ENCODE results near the gene EP400.
"Not testable (repeated sequence)": the region's sequence is repeated elsewhere in the genome, so short reads cannot be mapped to it uniquely, and the experiment has no call there.

Gene EP400

DNA sequence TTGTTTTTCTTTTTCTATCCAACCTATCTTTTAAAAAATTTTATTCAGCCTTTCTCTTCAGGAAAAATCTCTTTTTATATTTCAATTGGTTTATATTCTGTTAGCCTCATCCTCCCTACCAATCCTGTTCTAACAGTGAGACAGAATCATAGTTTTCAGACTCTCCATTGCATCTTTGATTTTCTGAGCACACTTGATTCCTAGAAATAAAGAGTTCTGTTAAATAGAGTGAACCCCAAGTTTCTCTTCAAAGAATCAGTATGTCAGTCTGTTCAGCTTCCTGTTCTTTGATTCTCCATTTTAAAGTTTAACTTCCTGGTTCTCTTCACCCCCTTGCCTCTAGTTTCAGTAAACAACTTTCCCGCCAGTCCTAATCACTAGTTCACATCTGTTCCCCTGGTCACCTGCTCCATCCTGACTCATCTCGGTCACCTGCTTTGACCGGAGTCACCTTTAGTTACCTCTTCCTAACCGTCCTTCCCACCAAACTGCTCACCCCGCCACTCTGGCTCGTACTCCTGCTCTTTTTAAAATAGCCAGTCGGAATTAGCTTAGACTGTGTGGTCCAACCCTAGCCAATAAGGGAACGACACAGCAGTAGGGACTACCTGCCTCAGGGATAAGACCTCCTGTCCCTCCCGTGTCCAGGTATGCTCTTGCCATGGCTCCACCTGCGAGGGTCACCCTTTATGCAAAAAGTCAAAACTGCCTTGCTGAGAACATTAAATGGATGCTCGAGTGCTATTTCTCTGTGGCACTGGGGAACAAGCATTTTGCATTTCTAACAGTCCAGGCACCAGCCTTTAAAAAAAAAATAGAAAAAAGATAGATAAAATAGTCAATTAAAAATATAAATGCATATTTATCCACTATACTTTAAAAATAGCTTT, 146.0 kb downstream of the EP400 start:
- DNase-seq: no peak

DNA sequence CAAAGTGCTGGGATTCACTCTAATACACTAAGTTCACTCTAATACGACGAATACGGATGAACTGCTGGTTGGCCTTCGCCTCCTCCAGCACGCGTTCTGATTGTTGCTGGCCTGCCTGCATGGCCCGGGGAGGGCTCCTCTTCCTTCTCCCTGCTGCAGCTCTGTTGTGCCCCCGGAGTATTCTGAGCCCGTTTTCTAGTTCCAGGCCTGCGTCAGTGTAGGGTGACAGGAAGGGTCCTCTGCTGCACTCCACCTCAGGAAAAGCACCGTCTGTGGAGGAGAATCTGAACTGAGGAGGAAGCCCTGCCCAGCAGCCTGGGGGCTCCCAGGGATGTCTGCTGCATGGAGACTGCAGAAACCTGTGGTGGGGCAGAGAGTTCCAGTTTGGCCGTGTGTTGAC, 150.0 kb downstream of the EP400 start:
- DNase-seq: no peak

DNA sequence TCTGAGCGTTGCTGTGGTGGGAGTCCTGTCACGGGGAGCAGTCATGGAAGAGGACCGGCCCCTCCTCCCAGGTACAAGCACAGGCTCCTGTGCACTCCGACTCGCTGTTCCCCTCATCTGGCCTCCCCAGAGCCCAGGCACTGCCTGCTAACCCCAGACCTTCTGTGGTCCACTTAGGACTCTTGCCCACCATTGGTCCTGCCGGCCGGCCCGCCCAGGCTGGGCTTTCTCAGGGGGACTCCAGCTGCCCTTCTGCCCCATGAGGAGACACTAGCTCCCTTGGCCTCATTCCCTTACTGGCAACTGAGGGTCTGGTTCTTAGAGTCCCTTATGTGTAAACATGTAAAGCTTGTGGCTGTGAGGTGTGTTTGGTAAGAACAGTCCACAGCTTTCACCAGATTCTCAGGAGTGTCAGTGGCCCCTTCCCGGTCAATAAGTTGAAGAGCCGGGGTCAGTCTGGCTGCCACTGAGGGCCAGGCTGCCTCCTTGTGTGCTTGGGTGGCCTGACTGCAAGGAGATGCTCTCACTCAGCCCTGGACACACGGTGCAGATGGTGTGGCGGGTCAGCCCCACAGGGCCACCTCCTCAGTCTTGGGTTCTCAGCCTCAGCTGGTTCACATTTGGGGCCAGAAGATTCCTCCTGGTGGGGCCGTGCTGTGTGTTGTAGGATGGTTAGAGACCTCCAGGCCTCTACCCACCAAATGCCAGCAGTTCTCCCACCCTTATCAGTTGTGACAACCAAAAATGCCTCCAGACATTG, 150.7 kb downstream of the EP400 start:
- no peak for DNase-seq

DNA sequence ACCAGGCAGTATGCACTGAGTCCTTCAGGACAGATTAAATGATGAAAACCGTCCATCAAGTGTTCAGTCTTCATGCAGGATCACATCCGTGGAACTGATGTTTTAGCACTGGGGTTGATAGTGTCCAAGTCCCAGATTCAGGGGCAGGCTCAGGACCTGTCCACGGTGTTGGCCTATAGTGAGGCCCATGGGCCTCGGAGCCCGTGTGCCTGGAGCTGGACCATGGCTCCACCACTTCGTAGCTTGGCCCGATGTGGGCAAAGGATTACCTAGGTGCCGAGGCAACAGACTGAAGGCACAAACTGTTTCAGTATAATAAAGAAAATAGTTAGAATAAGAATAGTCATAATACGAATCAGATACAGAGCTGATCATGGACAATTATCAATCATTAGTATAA, 152.6 kb downstream of the EP400 start:
- no peak for DNase-seq

DNA sequence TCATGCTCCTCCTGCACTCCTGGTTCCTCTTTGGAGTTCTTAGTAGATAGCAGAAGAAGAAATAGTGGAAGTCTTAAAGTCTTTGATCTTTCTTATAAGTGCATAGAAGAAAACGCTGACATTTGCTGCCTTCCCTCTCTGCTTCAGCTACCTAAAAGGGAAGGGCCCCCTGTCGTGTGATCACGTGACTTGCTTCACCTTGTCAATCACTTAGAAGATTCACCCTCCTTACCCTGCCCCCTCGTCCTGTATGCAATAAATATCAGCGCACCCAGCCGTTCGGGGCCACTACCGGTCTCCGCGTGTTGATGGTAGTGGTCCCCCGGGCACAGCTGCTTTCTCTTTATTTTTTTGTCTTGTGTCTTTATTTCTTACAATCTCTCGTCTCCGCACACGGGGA, 153.3 kb downstream of the EP400 start:
- not testable (repeated sequence) for DNase-seq

DNA sequence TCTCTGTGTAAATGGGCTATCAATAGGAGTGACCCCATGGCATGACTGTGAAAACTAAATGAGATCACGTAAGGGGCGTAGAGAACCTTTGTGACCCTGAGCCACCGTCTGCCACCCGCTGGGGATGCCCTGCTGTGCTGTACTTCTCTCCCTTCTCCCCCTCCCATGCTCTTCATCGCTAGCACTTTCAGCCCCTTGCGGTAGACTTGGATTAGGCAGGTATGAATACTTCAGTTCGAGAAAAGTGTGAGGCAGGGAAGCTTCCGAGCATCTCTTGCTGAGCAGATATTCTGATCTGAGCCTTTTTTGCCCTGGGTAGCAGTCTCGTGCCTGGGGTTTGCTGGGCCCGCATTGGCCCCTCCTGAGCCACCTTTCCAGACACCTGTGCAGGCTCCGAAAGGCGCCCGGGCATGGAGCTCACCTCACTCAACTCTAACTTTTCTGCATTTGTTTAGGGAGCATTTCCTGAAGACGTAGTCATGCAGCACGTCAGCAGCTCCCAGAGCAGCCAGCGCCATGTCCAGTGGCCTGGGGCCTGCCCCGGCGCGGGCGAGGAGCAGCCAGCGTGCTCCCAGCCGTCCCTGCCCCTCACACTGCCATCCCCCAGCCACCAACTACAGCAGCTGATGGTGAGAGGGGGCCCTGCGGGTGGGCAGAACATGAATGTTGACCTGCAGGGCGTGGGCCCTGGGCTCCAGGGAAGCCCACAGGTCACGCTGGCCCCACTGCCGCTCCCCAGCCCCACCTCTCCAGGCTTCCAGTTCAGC, 154.0 kb downstream of the EP400 start:
- no peak for DNase-seq

DNA sequence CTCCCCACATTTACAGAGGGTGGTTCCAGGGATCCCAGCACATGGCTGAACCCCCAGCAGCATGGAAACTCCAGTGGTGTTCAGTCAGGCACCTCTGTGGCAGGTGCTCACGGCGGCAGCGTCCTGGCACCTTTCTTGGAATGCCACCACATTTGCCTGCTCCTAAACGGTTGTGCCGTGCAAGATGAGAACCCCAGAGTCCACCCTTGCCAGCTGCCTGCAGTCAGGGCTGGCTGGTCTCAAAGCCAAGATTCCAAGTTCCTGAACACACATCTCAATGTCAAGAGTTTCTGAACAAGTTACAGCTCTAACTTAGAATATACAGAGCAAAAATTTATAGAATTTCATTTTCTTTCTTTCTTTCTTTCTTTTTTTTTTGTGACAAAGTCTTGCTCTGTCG, 155.7 kb downstream of the EP400 start:
- no peak for DNase-seq

DNA sequence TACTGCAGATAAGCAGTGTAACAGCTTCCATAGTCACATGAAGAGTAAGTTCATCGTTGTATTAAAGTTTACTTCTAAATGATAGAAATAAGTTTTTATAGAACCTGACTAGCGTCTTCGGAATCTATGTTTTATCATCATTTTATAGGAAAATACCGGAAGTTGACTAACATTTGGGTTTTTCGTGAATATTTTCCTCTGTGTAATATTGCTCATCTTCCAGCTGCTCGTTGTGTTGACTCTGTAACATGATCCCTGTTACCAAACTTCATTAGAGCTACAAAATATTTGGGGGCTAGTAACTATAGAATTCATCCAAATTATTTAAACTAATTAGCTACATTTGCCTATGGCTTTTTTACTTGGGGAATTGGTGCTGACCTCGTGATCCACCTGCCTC, 157.2 kb downstream of the EP400 start:
- no peak for DNase-seq

DNA sequence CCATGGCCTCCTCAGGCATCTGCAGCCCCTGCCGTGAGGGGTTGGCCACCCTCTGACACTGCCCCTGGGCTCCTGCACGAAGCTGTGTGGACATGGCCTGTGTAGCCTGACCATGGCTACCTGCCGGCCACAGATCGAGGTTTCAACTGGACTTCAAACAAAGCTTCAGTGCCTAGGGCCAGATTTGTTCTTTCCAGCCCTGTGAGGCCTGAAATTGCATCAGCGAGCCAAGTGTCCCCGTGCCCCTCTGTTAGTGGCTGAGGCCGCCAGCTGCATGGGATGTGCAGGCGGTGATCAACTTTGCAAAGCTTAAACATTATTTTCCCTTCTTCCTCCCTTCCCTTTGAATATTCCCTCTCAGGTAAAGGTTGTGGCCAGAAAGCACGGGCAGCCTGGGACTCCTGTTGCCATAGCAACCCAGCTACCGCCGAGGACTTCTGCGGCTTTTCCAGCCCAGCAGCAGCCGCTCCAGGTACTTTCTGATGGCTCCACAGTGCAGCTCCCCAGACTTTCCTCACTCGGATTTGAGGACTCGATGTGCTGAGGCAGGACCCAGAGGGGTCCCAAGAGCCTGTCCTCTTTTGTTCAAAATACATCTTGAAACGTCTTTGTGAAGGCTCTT, 158.6 kb downstream of the EP400 start:
- no peak for DNase-seq

DNA sequence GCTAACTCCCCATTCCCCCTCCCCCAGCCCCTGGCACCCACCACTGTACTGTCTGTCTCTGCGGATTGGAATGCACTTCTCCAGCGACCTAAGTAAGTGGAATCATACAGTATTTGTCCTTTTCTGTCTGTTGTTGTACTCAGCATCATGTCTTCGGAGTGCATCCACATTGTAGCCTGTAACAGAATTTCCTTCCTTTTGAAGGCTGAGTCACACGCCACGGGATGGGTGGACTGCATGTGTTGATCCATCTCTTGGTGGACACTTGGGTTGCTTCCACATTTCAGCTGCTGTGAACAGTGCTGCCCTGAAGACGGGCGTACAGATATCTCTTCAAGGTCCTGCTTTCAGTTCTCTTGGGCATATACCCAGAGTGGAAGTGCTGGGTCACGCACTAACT, 160.0 kb downstream of the EP400 start:
- DNase-seq: no peak

DNA sequence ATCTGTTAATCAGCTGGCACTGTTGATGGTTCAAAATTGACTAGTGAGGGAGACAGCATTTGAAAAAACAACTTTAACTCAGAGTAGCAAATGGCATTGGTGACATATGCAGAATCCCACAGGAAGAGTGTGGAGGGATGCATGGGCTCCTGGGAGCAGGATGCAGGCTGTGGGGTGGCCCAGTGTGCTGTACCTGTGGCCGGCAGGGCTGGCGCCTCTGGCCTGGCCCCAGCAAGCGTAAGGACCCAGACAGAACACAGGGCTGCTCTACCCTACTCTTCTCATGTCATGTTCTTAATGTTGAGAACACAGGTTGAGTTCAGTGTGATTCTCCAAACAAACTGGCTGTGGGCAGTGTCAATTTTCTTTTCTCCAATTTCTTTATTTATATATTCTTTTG, 160.9 kb downstream of the EP400 start:
- no peak for DNase-seq

DNA sequence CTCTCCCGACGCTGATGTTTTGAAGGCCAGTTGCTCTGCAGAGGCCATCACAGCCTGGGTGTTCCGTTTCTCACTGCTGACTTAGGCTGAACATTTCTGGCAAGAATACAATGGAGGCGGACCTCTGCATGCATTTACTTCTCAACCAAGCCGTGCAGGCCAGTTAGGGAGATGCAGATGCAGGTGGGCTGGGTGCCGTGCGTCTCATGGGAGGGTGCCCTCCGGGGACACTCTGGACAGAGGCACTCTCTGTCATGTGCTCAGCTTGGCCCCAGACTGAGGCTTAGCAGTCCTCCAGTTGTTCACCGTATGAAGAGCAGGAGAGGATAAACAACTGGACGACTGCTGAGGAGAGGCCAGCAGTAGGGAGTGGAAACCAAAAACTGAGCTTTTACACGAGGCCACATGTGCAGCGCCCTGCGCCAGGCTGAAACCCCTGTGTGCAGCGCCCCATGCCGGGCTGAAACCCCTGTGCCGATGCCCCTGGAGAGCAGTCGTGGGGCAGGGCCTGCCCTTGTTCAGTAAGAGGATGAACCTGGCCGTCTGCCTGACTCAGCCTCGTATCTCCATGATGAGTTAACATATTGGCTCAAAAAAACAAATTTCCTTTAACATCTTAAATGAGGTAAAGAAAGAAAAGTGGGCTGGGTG, 162.0 kb downstream of the EP400 start:
- DNase-seq: no peak

DNA sequence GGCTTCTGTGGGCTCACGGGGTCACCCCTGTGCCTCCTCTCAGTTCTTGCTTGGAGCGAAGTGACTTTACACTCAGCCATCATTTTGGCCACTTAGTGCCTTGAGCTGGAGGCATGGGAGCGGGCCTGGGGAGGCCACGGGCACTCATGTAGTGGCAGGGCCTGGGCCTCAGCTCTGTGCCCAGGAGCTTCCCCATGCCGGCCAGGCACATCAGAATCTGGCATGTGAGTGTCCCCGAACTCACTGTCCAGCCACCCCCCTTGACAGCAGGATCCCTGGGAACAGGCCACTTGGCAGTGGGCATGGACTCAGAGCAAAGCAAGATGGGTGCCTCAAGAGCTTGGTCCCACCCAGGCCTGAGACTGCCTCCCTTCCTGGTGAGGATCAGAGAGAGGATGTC, 164.9 kb downstream of the EP400 start:
- DNase-seq: no peak

DNA sequence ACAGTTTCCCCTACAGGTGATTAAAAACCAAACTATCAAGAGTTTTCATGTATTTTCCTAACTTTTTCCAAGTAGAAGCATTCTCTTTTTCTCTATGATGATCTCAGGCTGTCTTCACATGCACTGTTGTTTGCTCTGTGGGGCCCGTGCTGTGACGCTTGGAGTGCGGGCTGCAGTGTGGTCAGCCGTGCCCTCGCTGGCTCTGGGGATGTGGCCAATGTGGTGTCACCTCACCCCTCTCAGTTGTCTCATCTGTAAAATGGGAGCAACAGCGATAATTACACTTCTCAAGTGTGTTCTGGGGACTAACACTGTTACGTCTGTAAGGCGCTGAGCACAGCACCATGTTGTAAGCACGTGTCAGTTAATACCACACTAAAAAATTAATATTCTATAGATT, 165.8 kb downstream of the EP400 start:
- DNase-seq: no peak

DNA sequence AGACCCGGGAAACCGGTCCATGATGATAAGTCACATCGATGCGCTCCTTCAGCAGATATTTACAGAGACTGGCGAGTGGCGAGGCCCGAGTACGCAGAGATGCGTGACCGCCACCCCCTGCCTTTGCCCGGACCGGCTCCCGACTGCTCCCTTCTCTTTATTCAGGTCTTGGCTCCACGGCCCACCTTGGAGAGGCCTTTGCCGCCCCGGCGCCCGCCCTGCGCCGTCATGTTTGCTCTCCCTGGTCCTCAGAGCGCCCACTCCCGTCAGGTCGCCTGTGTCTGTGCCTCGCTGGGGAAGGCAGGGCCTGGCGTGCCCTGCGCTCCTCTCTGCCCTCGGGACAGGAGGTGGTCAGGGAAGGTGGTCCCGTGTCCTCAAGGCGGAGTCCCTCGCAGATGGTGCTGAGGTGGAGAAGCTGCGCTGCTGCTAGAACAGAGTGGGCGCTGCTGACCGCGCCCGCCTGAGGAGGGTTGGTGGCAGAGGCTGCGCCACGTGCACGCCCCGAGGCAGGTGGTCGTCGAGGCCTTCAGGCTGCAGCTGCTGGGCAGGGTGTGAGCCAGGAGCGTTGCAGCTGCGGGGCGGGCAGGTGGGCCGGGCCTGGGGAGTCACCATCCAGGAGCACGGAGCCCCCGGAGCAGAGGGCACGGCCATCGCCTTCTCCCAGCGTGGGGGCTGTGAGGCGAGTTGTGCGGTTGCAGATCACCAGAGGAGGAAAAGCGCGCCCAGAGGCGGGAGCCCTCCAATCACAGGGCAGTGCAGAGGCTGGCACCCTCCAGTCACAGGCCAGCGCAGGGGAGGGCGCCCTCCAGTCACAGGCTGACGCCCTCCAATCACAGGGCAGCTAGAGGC, 167.2 kb downstream of the EP400 start:
- DNase-seq: no peak

DNA sequence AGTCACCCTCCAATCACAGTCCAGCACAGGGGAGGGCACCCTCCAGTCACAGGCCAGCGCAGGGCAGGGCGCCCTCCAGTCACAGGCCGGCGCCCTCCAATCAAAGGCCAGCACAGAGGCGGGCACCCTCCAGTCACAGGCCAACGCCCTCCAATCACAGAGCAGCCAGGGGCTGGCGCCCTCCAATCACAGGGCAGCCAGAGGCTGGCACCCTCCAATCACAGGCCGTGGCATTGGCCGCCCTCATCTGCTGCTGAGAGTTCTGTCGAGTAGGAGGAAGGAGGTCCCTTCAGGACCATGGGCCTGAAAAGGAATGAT, 167.8 kb downstream of the EP400 start:
- DNase-seq: no peak

DNA sequence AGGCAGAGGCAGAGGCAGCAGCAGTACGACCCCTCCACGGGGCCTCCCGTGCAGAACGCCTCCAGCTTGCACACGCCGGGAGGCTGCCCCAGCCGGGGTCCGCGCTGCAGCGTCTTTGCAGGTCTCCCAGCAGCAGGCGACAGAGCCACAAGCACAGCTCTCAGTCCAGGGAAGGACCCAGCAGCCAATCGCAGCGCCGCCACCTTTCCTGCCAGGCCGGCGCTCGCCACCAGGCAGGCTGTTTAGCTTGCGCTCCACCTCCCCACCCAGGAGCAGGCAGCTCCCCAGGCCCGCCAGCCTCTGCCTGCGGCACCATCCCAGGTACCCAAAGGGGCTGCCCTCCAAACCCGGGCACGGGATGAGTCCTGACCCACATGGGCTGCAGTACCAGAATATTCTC, 169.1 kb downstream of the EP400 start:
- no peak for DNase-seq

DNA sequence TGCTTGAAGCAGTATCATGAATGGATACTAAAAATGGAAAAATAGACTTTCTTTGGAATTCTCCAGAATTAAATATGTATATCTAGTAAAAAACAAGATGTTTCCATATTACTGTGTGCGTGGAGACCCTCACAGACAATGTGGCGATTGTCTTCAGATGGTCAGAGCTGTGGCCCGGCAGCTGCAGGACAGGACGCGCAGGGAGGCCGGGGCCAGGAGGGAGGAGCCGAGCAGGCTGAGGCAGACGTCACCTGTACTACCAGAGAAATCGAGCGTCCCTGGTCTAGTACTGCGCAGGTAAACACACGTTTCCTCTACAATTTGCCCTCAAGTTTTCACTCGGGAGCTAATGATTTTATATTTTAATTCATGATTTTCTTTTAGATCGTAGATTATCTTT, 171.5 kb downstream of the EP400 start:
- DNase-seq: no peak

DNA sequence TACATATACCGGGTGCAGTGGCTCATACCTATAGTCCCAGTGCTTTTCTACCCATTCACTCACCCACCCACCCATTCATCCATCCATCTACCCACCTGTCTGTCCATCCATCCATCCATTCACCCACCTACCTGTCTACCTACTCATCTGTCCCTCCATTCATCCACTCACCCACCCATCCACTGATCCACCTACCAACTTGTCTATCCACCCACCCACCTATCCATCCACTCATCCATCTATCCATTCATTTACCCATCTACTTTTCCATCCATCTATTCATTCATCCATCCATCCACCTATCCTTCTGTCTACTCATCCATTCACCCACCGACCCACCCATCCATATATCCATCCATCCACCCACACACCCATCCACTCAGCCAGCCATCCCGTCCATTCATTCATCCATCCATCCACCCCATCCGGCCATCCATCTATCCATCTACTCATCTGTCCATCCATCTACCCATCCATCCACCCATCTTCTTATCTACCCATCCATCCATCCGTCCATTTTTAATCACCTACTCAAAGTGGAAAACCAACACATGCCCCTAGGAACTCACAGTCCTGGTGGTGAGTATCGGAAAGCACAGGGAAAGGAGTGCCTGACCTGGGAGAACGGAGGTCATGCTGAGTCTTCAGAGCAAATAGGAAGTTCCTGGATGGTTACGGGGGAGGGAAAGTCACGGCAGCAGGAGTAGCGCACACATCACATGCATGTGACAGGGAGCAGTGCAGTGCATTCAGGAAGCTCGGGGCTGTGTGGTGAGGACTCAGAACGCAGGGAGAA, 174.4 kb downstream of the EP400 start:
- DNase-seq: no peak

DNA sequence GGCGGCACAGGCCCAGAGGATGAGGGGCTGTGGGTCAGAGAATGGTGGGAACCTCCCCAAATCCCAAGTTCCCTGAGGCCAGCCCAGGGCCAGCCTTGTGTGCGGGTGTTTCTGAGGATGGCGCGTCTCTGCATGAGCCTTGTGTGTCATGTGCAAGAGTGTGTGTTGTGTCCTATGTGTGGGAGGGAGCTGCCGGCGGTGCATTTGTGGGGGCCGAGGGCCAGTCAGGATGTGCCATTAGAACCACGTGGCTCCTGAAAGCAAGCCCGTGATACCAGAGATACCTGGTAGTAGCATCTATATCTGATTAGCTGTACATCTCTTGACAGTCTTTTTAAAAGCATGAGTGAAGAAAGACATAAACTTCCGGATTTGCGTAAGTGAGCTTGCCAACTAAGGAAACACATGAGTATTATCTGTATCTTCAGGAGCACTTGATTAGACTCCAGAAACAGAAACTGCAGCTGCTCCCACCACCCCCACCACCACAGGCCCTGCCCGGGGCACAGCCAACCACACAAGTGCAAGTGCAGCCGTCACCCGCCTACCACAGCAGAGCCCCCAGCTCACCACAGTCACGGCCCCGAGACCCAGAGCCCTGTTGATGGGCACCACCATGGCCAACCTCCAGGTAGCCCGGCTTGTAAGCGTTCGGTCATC, 175.2 kb downstream of the EP400 start:
- DNase-seq: no peak
